ENCODE data around the gene TNN.

The TNN gene

DNA sequence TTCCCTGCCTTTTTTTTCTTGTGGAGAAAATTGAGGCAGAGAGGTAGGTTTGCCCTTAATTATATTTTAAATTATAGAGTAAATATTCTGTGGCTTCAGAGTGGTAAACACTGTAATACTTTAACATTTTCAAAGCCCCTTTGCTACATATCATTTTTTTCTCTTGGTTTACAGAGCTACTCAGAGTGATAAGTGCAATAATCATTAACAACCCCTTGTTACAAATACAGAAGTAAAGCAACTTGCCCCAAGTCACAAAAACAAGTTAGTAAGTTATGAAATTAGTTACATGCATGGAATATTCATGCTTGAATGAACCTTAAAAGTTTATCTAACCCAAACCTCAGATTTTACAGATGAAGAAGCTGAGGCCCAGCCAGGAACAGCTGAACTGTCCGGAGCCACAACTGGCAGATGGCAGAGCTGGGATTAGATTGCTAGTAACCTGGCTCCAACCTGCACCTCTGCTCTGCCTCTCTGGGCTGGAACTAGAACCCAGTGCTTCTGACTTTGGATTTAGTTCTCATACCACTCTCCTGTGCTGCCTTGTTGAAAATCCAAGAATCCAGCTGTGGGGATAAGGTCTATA, 48.7 kb downstream of the TNN start:
- no peak for DNase-seq

DNA sequence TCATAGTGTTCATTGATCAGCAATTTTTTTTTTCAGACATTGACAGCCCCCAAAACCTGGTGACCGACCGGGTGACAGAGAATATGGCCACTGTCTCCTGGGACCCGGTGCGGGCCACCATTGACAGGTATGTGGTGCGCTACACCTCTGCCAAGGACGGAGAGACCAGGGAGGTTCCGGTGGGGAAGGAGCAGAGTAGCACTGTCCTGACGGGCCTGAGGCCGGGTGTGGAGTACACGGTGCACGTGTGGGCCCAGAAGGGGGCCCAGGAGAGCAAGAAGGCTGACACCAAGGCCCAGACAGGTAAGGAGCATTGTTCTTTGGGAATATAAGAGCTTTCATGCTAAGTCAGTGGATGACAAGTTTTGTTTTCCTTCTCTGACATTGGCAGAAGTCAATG, 49.3 kb downstream of the TNN start:
- DNase-seq, result no peak

DNA sequence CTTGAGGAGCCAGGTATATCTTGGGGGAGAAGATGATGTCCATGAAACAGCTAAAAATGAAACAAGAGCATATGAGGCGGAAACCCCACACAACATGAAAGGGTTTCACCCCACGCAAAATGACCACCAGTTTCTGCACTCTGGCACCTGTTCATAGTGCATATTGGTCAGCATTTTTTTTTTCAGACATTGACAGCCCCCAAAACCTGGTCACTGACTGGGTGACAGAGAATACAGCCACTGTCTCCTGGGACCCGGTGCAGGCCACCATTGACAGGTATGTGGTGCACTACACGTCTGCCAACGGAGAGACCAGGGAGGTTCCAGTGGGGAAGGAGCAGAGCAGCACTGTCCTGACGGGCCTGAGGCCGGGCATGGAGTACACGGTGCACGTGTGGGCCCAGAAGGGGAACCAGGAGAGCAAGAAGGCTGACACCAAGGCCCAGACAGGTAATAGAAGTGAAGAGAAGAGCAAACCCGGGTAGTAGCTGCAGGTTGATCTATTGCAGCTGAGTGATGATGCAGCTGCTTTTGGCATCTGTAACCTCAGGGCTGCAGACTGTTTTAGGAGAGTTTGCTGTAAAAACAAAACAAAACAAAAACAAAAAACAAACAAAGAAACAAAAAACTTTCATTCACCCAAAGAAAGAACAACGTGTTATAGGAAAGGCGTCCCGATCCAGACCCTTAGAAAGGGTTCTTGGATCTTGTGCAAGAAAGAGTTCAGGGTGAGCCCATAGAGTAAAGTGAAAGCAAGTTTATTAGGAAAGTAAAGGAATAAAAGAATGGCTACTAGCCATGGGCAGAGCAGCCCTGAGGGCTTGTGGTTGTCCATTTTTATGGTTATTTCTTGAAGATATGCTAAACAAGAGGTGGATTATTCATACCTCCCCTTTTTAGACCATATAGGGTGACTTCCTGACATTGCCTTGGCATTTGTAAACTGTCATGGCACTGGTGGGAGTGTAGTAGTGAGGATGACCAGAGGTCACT, 51.0 kb downstream of the TNN start:
- DNase-seq, result no peak

GRCh38 chr1:175120511-175120910, 52.9 kb downstream of the TNN start:
- DNase-seq, result no peak

DNA sequence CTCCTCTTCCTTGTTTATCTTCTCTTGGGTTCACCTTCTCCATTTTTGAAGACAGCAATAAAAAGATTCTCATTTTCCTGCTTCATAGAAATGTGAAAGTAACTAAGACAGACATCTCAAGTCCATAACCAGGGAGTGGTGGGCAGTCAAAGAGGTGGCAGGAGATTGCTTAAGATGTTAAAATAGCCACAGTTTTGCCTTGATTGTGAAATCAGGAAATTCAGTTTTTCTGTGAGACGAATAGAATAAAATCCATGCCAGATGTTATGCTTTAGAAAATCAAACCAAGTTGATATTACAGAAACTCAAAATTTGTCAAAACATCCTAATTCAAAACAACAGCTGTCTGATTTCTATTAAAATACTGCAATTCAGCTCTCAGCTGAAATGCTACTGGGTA, 57.2 kb downstream of the TNN start:
- no peak for DNase-seq

GRCh38 chr1:175126347-175126746, 58.7 kb downstream of the TNN start:
- DNase-seq, result no peak

DNA sequence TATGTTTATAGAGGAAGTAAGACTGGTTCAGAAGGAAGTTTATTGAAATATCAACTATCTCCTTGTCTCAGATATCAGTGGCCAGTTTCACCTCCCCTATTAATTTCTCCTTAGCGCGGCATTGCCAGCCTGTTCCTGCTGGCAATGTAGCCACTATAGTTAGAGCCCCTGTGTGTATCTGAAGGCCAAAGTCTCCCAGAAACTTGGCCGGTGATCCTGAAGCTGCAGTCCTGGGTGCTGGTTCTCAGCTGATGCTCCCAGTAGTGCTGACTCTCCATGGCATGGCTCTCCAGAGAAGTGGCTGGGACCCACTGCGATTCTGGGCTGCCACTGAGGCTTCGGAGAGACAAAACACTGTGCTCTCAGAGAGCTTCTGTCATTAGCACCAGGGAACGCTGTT, 59.9 kb downstream of the TNN start:
- no peak for DNase-seq

- no peak for DNase-seq
Measured at GRCh38 chr1:175128523-175128922, 60.9 kb downstream of the TNN start.

- DNase-seq, result no peak
Measured at GRCh38 chr1:175129182-175129581, 61.5 kb downstream of the TNN start.

DNA sequence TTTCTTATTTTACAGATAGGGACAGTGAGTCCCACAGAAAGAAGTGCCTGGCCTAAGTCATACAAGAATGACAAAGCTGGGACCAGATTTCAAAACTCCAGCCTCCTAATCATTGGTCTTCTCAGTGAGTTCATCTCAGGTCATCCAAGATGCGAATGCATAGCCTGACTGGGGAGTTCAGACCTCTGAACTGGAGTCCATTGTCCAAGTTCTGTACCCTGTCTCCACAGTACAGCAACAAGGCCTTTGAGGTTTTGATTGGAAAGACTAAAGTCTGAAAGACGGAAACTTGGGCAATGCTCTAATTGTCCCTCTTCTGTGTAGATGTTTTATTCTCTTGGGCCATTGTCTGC, 62.0 kb downstream of the TNN start:
- DNase-seq, result no peak

DNA sequence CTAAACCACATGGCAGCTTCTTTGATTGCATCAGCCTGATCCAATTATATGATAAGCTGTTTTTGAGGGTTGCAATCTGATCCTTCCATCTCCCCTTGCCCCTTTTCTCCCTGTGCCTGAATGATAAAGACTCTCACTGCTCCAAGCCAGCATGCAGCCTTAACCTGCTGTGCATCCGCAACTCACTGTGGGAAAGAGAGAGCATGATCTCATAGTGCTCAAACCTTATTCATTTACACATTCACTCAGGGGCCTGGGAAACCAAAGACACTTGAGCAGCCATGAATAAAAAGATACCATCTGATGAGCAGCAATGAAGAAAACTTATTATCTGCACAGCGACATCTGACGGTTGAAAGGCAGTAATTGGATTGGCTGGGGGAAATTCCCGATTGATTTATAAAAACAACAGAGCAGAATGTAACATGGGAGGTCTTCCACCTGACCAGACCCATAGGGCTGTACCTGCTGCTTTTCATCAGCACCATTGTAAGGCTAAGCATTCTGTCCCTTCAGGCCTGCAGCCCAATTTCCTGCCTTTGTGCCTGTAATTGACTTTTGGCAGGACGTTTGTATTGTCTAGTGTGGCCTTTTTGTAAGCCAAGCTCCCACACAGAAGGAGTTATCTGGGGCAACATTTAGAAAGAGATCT, 62.5 kb downstream of the TNN start:
- no peak for DNase-seq

- no peak for DNase-seq
Measured at GRCh38 chr1:175130649-175131045, 63.0 kb downstream of the TNN start.

DNA sequence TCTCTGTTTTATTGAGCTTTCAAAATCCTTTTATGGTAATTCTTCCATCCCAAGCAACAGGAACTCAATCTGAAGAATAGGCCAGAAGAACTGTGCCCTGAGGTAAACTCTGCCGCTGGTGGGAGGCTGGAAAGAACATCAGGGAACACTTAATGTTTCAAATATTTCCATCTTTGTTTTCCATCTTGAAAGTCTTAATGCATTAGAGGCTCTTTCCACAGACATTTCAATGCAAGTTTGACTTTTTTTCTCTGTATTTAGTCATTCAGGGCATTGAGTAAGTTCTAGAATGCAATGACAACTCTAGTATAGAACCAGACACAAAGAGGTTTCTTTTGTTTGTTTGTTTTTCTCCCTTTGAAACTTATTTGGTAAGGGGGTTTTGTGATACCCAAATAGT, 63.5 kb downstream of the TNN start:
- no peak for DNase-seq

- DNase-seq, result no peak
Measured at GRCh38 chr1:175132436-175132835, 64.8 kb downstream of the TNN start.

DNA sequence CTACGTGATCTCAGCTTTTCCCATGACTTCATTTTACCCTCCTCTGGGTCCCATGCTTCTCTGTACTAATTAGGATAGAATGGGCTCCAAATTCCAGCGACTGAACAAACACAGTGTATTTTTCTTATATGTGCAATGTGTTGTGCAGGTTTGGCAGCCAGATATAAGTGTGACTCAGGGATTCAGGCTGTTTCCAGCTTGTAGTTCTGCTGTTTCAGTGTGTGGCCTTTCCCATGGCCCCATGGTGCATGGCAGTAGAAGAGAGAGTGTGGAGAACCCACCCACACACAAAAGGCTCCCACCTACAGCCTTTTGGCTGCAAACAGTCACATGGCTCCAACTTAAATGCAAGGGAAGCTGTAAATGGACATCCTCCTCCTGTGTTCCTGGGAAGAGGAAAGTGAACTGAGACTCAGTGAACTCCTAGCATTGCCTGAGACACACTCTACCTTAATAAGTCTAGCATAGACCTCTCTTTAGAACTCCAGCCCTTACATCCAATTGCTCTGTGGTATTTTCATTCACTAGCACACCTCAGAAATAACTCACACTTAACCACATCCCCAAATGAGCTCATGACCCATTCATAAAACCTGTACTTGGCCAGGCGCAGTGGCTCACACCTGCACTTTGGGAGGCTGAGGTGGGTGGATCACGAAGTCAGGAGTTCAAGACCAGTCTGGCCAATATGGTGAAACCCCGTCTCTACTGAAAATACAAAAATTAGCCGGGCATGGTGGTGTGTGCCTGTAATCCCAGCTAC, 66.2 kb downstream of the TNN start:
- no peak for DNase-seq

DNA sequence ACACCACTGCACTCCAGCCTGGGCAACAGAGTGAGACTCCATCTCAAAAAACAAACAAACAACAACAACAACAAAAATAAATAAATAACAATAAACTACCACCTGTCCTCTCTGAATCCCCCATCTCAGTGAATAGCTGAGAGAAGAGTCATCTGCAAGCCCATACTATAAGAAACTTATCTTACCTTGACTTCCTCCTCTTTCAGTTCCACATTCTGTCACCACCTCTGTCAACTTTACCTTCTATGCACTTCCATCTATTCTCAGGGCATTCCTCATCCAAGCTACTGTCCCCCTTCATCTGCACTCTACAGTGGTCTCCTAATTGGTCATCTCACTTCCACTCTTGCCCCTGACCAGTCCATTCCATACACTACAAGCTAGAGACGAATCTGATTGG, 66.9 kb downstream of the TNN start:
- no peak for DNase-seq

DNA sequence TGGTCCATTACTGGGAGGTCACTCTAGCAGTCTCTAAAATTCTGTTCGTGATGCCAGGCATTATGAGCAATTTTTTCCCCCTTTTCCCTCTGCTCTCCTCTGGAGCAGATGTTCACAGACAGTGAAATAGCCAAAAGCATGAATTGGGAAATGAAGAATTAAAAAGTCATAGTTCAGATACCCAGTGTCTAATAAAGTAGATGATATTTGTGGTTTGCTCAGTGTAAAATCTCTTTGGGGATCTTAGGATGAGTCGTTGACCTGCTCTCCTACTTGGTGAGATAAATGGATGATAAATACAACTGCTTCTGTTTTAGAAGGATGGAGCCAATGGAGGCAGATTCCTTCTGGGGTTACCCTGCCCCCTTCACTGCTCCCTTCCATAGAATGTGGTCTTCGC, 68.6 kb downstream of the TNN start:
- no peak for DNase-seq

- no peak for DNase-seq
Measured at GRCh38 chr1:175137369-175137768, 69.7 kb downstream of the TNN start.

GRCh38 chr1:175138579-175138978, 70.9 kb downstream of the TNN start:
- no peak for DNase-seq

DNA sequence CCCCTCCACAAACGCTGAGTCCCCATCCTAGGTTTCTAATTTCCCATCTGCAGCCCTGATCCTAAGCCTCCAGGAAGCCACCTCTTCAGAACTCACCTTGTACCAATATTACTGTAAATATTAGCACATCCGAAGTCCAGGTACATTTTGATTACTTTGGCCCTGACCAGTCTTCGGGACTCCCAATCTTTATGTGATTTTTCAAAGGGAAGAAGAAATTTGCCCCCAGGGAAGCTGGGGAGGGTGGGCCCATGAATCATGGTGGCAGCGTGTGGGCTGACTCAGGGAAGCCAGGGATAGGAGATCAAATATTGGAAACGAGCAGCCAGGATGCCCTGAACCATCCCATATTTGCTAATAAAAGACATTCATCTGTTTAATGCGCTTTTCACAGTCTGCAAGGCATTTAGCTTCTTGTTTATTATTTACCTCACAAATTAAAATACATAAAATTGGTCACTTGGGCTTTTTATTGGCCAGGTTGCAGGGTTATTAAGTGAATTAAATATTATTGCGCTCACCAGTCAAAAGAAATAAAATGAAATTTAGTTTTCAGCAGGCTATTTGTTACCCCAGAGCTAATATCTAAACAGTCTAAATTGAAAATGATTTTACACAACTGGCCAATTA, 78.4 kb downstream of the TNN start:
- DNase-seq, result no peak

DNA sequence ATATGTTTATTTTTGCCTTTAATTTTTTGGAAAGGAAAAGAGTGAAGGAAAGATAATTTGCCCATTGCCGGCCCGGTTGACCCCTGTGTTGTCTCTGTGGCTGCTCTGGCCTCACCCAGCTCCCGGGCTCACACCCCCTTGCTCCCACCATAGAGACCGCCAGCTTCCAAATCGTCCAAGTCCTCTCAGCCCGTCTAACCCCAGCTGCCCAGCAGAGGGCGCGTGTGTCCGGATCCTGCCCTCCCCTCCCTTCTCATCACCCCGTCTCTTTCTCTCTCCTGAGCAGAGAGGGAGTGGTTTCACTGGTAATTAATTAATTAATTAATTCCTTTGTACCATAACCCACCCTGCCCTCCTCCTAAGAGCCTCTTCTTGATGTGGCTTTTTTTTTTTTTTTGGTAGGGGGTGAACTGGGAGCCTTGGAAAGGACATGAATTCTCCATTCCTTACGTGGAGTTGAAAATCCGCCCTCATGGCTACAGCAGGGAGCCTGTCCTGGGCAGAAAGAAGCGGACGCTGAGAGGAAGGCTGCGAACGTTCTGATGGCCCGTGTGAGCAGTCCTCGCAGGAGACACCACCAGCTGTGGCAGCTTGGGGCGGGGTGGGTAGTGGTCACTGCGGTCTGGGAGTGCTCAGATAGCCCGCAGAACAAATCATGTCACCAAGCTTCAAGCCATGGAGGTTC, 79.0 kb downstream of the TNN start:
- peak; percentile 71 for DNase-seq

- DNase-seq, result no peak
Measured at GRCh38 chr1:175147569-175147968, 79.9 kb downstream of the TNN start.
